ENCODE measurements around the gene PLAC8. TPM values are rescaled to one million over a fixed set of nuclear protein-coding genes. Genes with fewer than 3 reads are reported as not detected.
A peak's percentile ranks its signal among the peaks of the same experiment; 100 is the strongest.
"Not testable (repeated sequence)": the region's sequence is repeated elsewhere in the genome, so short reads cannot be mapped to it uniquely, and the experiment has no call there.

Gene PLAC8
- total RNA-seq, 4 donors from 2014 or later = 27.3 to 569 (median 401) TPM

- Histone ChIP-seq H3K4me3 (peak overlapping the region in 1 of 4 donors; percentile 64), H3K4me1 (peaks cover 0 to 42% (median 27%) of the 10 kb centered on the region in 4 donors), H3K36me3 (no peaks in the 10 kb centered on the region), H3K27me3 (no peaks in the 10 kb centered on the region), H3K9me3 (no peaks in the 10 kb centered on the region), H3K27ac (peak overlapping the region; percentile 81 to 93 (median 88))
- in situ Hi-C loops (cut with MboI; ENCODE audit: low pct_ligation_motif_present in 1 of 4, low pct_unique_long_range_greater_than_20kb in 1 of 4, low sequenced_read_pairs in 3 of 4) = loop anchor here in 1 of 4 donors (25.0 kb wide), 1 partner anchor 525 kb away; no protein-coding TSS in a partner anchor
- 74% methylated on average over 2 of the region's 2 CpGs; no CpG with 5 or more reads in 1 of the 2 donors for WGBS, 2 donors (ENCODE audit: low coverage in 1 of 2)
- TF ChIP-seq POLR2A (IDR thresholded peaks at IDR 0.05) (no peak), POLR2AphosphoS5 (IDR thresholded peaks at IDR 0.05) (peak in 1 of 3 donors; percentile 60)
- DNase-seq = peak; percentile 21
- intact Hi-C loops (cut with DNase I; ENCODE audit: low total_unique reads) = no loop called here
These were observed 2.3 kb downstream of the PLAC8 start for GRCh38 chr4:83112231-83112630.

GRCh38 chr4:83111751-83112141 lies 2.8 kb downstream of the PLAC8 start:
- DNase-seq; H3K9me3 ChIP-seq; intact Hi-C loops (cut with DNase I; ENCODE audit: low total_unique reads); H3K27me3 ChIP-seq; H3K36me3 ChIP-seq: not testable (repeated sequence)
- Histone ChIP-seq H3K27ac (peak overlapping the region; percentile 81 to 93 (median 88)), H3K4me3 (peak overlapping the region in 1 of 4 donors; percentile 64), H3K4me1 (peaks cover 0 to 42% (median 27%) of the 10 kb centered on the region in 4 donors)
- in situ Hi-C loops (cut with MboI; ENCODE audit: low pct_ligation_motif_present in 1 of 4, low pct_unique_long_range_greater_than_20kb in 1 of 4, low sequenced_read_pairs in 3 of 4) = loop anchor here in 1 of 4 donors (25.0 kb wide), 1 partner anchor 526 kb away; no protein-coding TSS in a partner anchor
- WGBS, 2 donors (ENCODE audit: low coverage in 1 of 2) = 85 to 93% methylated on average over 6 to 7 of the region's 7 CpGs

- 68 to 70% methylated on average over 5 to 8 of the region's 8 CpGs for WGBS, 2 donors (ENCODE audit: low coverage in 1 of 2)
- DNase-seq = no peak
- TF ChIP-seq POLR2A (IDR thresholded peaks at IDR 0.05) = no peak
- TF ChIP-seq, protein P1, sequence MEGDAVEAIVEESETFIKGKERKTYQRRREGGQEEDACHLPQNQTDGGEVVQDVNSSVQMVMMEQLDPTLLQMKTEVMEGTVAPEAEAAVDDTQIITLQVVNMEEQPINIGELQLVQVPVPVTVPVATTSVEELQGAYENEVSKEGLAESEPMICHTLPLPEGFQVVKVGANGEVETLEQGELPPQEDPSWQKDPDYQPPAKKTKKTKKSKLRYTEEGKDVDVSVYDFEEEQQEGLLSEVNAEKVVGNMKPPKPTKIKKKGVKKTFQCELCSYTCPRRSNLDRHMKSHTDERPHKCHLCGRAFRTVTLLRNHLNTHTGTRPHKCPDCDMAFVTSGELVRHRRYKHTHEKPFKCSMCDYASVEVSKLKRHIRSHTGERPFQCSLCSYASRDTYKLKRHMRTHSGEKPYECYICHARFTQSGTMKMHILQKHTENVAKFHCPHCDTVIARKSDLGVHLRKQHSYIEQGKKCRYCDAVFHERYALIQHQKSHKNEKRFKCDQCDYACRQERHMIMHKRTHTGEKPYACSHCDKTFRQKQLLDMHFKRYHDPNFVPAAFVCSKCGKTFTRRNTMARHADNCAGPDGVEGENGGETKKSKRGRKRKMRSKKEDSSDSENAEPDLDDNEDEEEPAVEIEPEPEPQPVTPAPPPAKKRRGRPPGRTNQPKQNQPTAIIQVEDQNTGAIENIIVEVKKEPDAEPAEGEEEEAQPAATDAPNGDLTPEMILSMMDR (IDR thresholded peaks at IDR 0.05) = no peak
- no peak for TF ChIP-seq POLR2AphosphoS5 (IDR thresholded peaks at IDR 0.05)
- no peak for TF ChIP-seq EP300 (IDR thresholded peaks at IDR 0.05; ENCODE audit: low read depth)
- Histone ChIP-seq H3K4me1 (peaks cover 0 to 42% (median 27%) of the 10 kb centered on the region in 4 donors), H3K27me3 (no peaks in the 10 kb centered on the region), H3K36me3 (no peaks in the 10 kb centered on the region), H3K27ac (peak overlapping the region; percentile 81 to 93 (median 88)), H3K4me3 (peak overlapping the region in 1 of 4 donors; percentile 64), H3K9me3 (no peaks in the 10 kb centered on the region)
- in situ Hi-C loops (cut with MboI; ENCODE audit: low pct_ligation_motif_present in 1 of 4, low pct_unique_long_range_greater_than_20kb in 1 of 4, low sequenced_read_pairs in 3 of 4) (loop anchor here in 1 of 4 donors (25.0 kb wide), 1 partner anchor 526 kb away; no protein-coding TSS in a partner anchor), intact Hi-C loops (cut with DNase I; ENCODE audit: low total_unique reads) (no loop called here)
These were observed 3.4 kb downstream of the PLAC8 start for GRCh38 chr4:83110970-83111750.

DNA sequence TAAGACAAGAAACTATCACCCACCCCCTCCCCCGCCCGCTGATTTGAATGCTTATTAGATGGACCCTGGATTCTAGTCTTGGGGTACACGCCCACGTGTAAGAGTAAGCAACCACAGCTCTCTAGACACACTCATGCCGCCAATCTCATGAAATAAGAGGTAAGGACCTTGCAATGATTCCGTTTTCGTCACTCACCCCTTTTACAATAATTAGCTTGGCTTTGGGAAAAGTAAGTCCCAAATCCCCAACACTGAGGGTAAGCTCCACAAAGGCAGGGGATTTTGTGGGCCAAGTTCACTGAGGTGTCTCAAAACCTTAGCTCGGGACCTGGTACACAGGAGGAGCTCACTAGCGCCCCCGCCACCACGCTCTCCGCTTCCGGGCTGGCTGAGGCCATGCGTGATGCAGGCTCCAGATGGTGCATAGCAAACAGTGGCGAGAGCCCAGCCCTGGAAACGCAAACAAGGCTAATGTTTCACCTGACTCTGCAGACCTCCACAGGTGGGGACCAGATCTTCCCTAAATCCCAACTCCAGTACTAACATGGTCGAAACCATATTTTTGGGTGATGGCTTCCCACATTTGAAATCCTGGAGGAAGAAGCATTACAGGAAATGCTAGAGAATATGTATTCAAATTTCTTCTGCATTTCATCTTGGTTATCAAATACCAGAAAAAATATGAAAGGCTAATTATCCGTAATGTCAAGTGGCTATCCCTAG lies 4.1 kb downstream of the PLAC8 start:
- WGBS, 2 donors (ENCODE audit: low coverage in 1 of 2) = 0 to 4% methylated on average over 2 to 18 of the region's 18 CpGs
- H3K4me1 ChIP-seq = peaks cover 0 to 37% (median 24%) of the 10 kb centered on the region in 4 donors
- TF ChIP-seq, protein P1 (IDR thresholded peaks at IDR 0.05) = peak; percentile 52 to 70 (median 58)
- no peak for TF ChIP-seq EP300 (IDR thresholded peaks at IDR 0.05; ENCODE audit: low read depth)
- TF ChIP-seq POLR2AphosphoS5 (IDR thresholded peaks at IDR 0.05) = peak; percentile 51 to 78 (median 76)
- TF ChIP-seq POLR2A (IDR thresholded peaks at IDR 0.05) = peak; percentile 45
- in situ Hi-C loops (cut with MboI; ENCODE audit: low pct_ligation_motif_present in 1 of 4, low pct_unique_long_range_greater_than_20kb in 1 of 4, low sequenced_read_pairs in 3 of 4) = loop anchor here in 1 of 4 donors (25.0 kb wide), 1 partner anchor 527 kb away; no protein-coding TSS in a partner anchor
- intact Hi-C loops (cut with DNase I; ENCODE audit: low total_unique reads) = no loop called here
- peak; percentile 94 for DNase-seq
- H3K36me3 ChIP-seq = no peaks in the 10 kb centered on the region
- H3K27me3 ChIP-seq = no peaks in the 10 kb centered on the region
- H3K4me3 ChIP-seq = peak overlapping the region; percentile 27 to 67 (median 60)
- H3K27ac ChIP-seq = peak overlapping the region; percentile 81 to 93 (median 88)
- no peaks in the 10 kb centered on the region for H3K9me3 ChIP-seq

Measured in transverse colon (tissue), 4 donors.